BJ (cell line): ENCODE results near the gene ATRIP. TPM values are rescaled to one million over a fixed set of nuclear protein-coding genes. Genes with fewer than 3 reads are reported as not detected.

Source experiments
- CTCF ChIA-PET: fragments of 350-600 bp; formaldehyde crosslinking; extraction: SDS; loops from one replicate; lab custom pipeline; 2021; ENCODE audit warnings: antibody characterized with exemption, inconsistent platforms; lab: Yijun Ruan, JAX
- POLR2A ChIA-PET: fragments of 300-600 bp; sonication (Branson Sonifier 250); formaldehyde crosslinking; extraction: SDS; loops from one replicate; lab custom pipeline; 2021; ENCODE audit warnings: antibody characterized with exemption; lab: Charles Lee
- DNase-seq: peaks from one replicate; pipeline ENCODE4 v3.0.0-alpha.2; 2011; ENCODE audit warnings: low read depth
- H3K27me3 ChIP-seq: 2 replicates; pipeline ENCODE4 v1.6.0; 2011; ENCODE audit warnings: low read length; ENCODE audit not compliant: control insufficient read depth, insufficient read depth
- H3K36me3 ChIP-seq: 2 replicates; pipeline ENCODE4 v1.5.1; 2011; ENCODE audit warnings: low read length; ENCODE audit not compliant: control insufficient read depth, insufficient read depth
- H3K4me3 ChIP-seq: 2 replicates; pipeline ENCODE4 v1.5.1; 2011; ENCODE audit warnings: low read depth, mild to moderate bottlenecking, control low read depth, low read length
- polyA plus RNA-seq: library from polyadenylated mRNA; depleted of rRNA; stranded (reverse); fragments of >200 nt; gene quantifications from 2 replicates; pipeline ENCODE4 v1.2.3, GENCODE V29; 2011
- TF ChIP-seq, protein P1 (sequence below): IDR thresholded peaks from 2 replicates; pipeline ENCODE4 v1.5.1; 2011; ENCODE audit warnings: low read depth, mild to moderate bottlenecking, control low read depth, inconsistent platforms, low read length, moderate library complexity; ENCODE audit not compliant: insufficient read depth

Gene ATRIP
- polyA plus RNA-seq, 1 experiment = 7.9 TPM

DNA sequence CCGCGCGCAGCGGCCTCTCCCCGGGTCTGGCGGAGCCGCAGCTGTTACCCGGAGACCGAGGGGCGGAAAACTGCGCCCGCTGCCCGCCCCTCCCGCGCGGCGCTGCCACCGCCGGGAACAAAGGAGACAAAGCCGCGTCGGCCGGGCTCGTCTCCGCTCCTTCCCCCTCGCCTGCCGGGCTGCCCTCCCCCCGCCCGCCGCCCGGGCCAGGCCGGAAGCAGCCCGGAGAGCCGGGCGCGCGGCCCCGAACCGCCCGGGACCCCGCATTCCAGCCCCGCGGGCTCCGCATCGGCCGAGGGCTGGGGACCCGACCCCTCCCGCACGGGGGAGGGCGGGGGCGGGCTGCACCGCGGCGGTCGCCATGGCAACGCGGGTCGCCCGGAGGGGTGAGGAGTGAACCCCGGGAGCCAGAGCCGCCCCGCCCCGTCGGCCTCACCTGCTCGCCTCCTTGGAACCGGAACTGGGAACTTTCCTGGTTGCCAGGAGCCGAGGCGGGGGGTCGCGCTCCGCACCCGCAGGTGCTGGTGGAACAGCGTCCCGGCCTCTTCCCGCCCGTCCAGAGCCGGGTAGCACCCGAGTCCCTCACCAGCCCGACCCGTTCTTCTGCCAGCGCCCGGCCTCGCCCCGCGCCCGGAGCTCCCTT, 17.1 kb upstream of the ATRIP start:
- DNase-seq = no peak
- 0 out of 2 replicates have a peak, but pooled peaks cover 2% of the 10 kb centered on the region for H3K36me3 ChIP-seq
- H3K27me3 ChIP-seq = no peaks in the 10 kb centered on the region
- ChIA-PET CTCF (interaction anchor here (1.0 to 7.5 kb wide), 5 partner anchors 15 to 235 kb away, joined by 3 to 38 read pairs (median 3); no protein-coding TSS in a partner anchor), POLR2A (interaction anchor here (0.6 kb wide), 1 partner anchor 1240 kb away, joined by 3 read pairs; no protein-coding TSS in a partner anchor)
- TF ChIP-seq, protein P1, sequence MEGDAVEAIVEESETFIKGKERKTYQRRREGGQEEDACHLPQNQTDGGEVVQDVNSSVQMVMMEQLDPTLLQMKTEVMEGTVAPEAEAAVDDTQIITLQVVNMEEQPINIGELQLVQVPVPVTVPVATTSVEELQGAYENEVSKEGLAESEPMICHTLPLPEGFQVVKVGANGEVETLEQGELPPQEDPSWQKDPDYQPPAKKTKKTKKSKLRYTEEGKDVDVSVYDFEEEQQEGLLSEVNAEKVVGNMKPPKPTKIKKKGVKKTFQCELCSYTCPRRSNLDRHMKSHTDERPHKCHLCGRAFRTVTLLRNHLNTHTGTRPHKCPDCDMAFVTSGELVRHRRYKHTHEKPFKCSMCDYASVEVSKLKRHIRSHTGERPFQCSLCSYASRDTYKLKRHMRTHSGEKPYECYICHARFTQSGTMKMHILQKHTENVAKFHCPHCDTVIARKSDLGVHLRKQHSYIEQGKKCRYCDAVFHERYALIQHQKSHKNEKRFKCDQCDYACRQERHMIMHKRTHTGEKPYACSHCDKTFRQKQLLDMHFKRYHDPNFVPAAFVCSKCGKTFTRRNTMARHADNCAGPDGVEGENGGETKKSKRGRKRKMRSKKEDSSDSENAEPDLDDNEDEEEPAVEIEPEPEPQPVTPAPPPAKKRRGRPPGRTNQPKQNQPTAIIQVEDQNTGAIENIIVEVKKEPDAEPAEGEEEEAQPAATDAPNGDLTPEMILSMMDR = no peak
- H3K4me3 ChIP-seq = peak overlapping the region; percentile 72

DNA sequence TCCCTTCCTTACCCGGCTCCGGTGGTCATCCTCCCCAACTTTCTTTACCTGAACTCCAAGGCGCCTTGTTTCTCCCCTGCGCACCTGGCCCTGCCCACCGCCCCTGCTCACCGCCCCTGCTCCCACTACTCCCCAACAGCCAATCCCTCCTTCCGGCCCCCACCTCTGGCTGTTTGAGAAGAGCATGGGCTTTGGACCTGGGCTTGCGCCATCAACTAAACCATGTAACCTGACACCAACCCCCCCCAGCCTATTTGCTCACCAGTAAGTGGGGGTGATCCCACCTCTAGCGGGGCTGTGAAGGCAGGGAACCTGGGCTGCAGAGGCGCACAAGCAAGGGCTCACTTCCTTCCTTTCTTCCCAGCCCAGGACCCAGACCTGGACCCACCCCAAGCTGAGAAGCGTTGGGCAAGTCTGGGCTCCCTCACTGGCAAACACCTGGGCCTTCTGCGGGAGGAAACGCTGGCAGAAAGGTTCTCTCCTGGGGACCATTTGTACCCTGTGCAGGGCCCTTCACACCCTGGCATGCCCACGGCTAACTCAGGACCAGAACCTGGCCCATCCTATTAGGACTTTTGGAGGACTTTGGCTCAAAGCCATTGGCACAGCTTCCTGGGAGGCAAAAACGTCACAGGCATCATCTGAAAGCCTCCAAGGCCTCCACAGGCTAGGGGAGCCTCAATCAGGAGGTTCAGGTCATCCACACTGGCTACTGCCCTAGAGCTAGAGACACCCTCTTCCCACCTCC, 16.4 kb upstream of the ATRIP start, which contains the start of gene PLXNB1:
Gene PLXNB1 (minus strand): TSS at position 127 of the 748 bp plus-strand sequence. CDS start 5,475 bp downstream, outside the sequence.
- CTCF ChIA-PET = interaction anchor here (1.0 to 7.5 kb wide), 5 partner anchors 10 to 236 kb away, joined by 3 to 38 read pairs (median 4); partner anchors contain the start of genes CCDC51 and TMA7
- DNase-seq = no peak

DNA sequence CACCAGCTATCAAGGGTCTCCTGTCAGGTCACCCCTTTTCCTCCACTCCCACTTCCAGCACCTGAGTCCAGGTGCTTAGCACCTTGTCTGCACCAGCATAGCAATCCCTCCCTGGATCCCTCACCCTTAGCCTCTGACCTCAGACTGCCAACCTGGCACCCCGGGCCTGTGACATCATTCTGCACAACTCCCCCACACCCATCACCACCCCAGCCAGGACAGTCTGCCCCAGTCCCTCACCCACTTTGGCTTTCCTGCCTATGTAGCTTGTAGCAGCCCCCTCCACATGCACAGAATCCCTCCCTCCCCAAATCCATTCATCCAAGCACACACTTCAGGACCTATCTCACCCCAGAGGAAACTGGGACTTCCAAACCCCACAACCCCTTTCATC, 15.8 kb upstream of the ATRIP start:
- no peak for DNase-seq
- Histone ChIP-seq H3K36me3 (0 out of 2 replicates have a peak, but pooled peaks cover 2% of the 10 kb centered on the region), H3K4me3 (no peak overlapping the region), H3K27me3 (no peaks in the 10 kb centered on the region)
- ChIA-PET CTCF (interaction anchor here (1.0 to 7.6 kb wide), 4 partner anchors 9 to 160 kb away, joined by 3 to 263 read pairs (median 22); partner anchors contain the start of genes CCDC51 and TMA7), POLR2A (interaction anchor here (0.7 kb wide), 1 partner anchor 15 kb away, joined by 3 read pairs; no protein-coding TSS in a partner anchor)
- TF ChIP-seq, protein P1 = no peak

More for the DNA sequence above, 16.4 kb upstream of the ATRIP start, which contains the start of gene PLXNB1:
- Histone ChIP-seq H3K27me3 (no peaks in the 10 kb centered on the region), H3K4me3 (peak within 1 kb of the TSS; percentile 72), H3K36me3 (0 out of 2 replicates have a peak, but pooled peaks cover 2% of the 10 kb centered on the region)
- POLR2A ChIA-PET = interaction anchor here (0.6 to 0.7 kb wide), 2 partner anchors 15 to 1240 kb away, joined by 3 read pairs; no protein-coding TSS in a partner anchor
- TF ChIP-seq, protein P1 = no peak

DNA sequence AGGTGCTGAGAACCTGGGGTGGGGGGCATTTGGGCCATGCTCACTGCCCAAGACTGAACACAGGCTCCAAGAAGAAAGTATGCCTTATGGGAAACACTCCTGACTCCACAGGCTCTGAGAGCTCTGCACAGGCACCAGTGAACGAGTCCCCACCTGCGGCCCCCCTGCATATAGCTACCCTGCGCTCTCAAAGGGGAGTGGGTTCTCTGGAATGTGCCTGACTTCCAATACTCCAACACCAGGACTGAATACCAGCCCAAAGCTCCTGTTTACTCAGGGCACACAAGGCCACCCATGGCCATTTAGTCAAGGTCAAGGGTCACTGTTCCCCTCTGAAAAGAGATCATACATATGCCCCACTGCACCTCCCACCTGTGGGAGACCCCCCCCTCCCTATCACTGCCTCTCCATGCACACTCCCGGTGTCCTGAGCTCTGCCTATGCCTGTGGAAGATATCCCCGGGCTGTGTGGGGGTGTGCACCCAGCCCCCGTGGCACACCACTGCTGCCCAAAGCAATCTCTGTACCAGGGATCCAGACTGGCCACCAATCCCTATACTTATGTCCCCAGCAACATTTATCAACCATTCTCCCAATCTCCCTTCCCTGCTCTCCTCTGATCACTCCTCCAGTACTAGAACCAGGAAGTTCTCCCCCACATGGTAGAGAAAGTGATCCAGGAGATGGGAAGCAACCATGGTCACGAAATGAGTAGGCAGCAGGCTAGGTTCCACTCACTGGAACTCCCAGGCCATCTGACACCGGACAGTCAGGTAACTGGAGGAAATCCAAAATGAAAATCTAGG, 15.1 kb upstream of the ATRIP start:
- TF ChIP-seq, protein P1 = no peak
- H3K36me3 ChIP-seq = 0 out of 2 replicates have a peak, but pooled peaks cover 2% of the 10 kb centered on the region
- CTCF ChIA-PET = interaction anchor here (0.6 to 7.6 kb wide), 6 partner anchors 8 to 160 kb away, joined by 3 to 263 read pairs (median 22); partner anchors contain the start of genes CCDC51 and TMA7
- POLR2A ChIA-PET = no interaction called here
- no peaks in the 10 kb centered on the region for H3K27me3 ChIP-seq
- H3K4me3 ChIP-seq = no peak overlapping the region
- DNase-seq = no peak
